Stomach (tissue), 9 donors: ENCODE data around the gene MKLN1. TPM values are rescaled to one million over a fixed set of nuclear protein-coding genes. Genes with fewer than 3 reads are reported as not detected.

Source experiments
- DNase-seq, 2 donors: peaks; one replicate each; pipeline versions ENCODE4 v3.0.0 to v3.0.0-alpha.2; 2013 to 2019
- H3K27ac ChIP-seq, 5 donors: fragments of 200-600 bp in 4 of 5; sonication (generic) in 4 of 5; one replicate each; pipeline ENCODE4 v1.5.1; 2013 to 2019; ENCODE audit warnings: mild to moderate bottlenecking in 1 of 5, moderate library complexity in 1 of 5
- H3K27me3 ChIP-seq, 3 donors: fragments of 200-600 bp; sonication (generic); one replicate each; pipeline ENCODE4 v1.5.1; 2017 to 2019; ENCODE audit warnings: mixed run types in 1 of 3
- H3K36me3 ChIP-seq, 4 donors: fragments of 200-600 bp; sonication (generic); 1 replicate in 3 of 4; 2 replicates in 1 of 4; pipeline ENCODE4 v1.5.1; 2016 to 2019
- H3K4me1 ChIP-seq, 4 donors: fragments of 200-600 bp; sonication (generic); one replicate each; pipeline ENCODE4 v1.5.1; 2016 to 2019
- H3K4me3 ChIP-seq, 4 donors: fragments of 200-600 bp; sonication (generic) in 3 of 4; one replicate each; pipeline ENCODE4 v1.5.1; 2016 to 2019; ENCODE audit warnings: mild to moderate bottlenecking in 1 of 4
- H3K9me3 ChIP-seq, 4 donors: fragments of 200-600 bp; sonication (generic); one replicate each; pipeline ENCODE4 v1.5.1; 2016 to 2019
- CTCF ChIP-seq, 7 experiments: fragments of 450-650 bp in 4 of 7; fragments of 200-600 bp in 3 of 7; sonication (generic) in 3 of 7; IDR thresholded peaks; one replicate each; pipeline ENCODE4 v1.5.1; 2016 to 2019; ENCODE audit warnings: antibody characterized with exemption in 7 of 7, control low read depth in 2 of 7, mild to moderate bottlenecking in 1 of 7
- EP300 ChIP-seq: sonication (generic); formaldehyde crosslinking; IDR thresholded peaks from one replicate; pipeline ENCODE4 v1.6.1; 2017; ENCODE audit warnings: antibody characterized with exemption
- POLR2A ChIP-seq, 4 donors: fragments of 450-650 bp; IDR thresholded peaks; one replicate each; pipeline ENCODE4 v1.6.1; 2016; ENCODE audit warnings: antibody characterized with exemption in 4 of 4, control low read depth in 2 of 4, mild to moderate bottlenecking in 1 of 4, moderate library complexity in 1 of 4
- POLR2AphosphoS5 ChIP-seq, 3 donors: sonication (generic); formaldehyde crosslinking; IDR thresholded peaks; one replicate each; pipeline ENCODE4 v1.6.1; 2016; ENCODE audit warnings: antibody characterized with exemption in 3 of 3
- WGBS, 5 donors: extraction: QIAGEN DNeasy Blood & Tissue Kit in 3 of 5; methylation state at CpG; one replicate each; pipeline versions ENCODE4 v1.1.5 to v1.1.7; 2013 to 2018; 5-methylcytosine and 5-hydroxymethylcytosine counted together
- intact Hi-C: fragments of 100-400 bp; cut with DNase I; formaldehyde crosslinking; loops from one replicate; pipeline ENCODE4 v1.15.1; 2023; ENCODE audit warnings: low total_unique reads
- polyA plus RNA-seq, 3 donors: library from polyadenylated mRNA; stranded (reverse); fragments of 200-250 nt; gene quantifications; one replicate each; pipeline ENCODE4 v1.2.3, GENCODE V29; 2013
- total RNA-seq, 5 donors: library from RNA; depleted of rRNA; stranded (reverse); fragments of >200 nt; gene quantifications; one replicate each; pipeline versions ENCODE4 v1.1.0 to v1.2.3, GENCODE V29; 2014 to 2016
- donor health status: healthy with polysubstance abuse.
- donor health status: Bipolar disorder and iron deficiency.
- donor health status: healthy.

The MKLN1 gene
- total and polyA plus RNA-seq, 8 donors: 9.4 to 147 (median 30.8) TPM

- no peaks in the 10 kb centered on the region for H3K27me3 ChIP-seq
- H3K27ac ChIP-seq: no peak overlapping the region
- no peaks in the 10 kb centered on the region for H3K9me3 ChIP-seq
- intact Hi-C loops: no loop called here
- TF ChIP-seq POLR2A (IDR thresholded peaks at IDR 0.05) (no peak), POLR2AphosphoS5 (IDR thresholded peaks at IDR 0.05) (no peak), CTCF (IDR thresholded peaks at IDR 0.05) (no peak), EP300 (no peak)
- H3K36me3 ChIP-seq: peaks cover 15 to 97% (median 96%) of the 10 kb centered on the region in 4 donors
- no peak overlapping the region for H3K4me3 ChIP-seq
- DNase-seq: no peak
- H3K4me1 ChIP-seq: peaks cover 0 to 6% (median 0%) of the 10 kb centered on the region in 4 donors
- 93 to 97% (median 95%) methylated on average over 5 of the region's 5 CpGs for WGBS, 5 donors
These were observed 140.1 kb downstream of the MKLN1 start for GRCh38 chr7:131467788-131468187.

- H3K36me3 ChIP-seq: peaks cover 15 to 91% (median 82%) of the 10 kb centered on the region in 4 donors
These were observed 143.8 kb downstream of the MKLN1 start for GRCh38 chr7:131471250-131472004.

GRCh38 chr7:131476740-131477139 is 149.1 kb downstream of the MKLN1 start:
- TF ChIP-seq EP300 (no peak), CTCF (IDR thresholded peaks at IDR 0.05) (no peak), POLR2A (IDR thresholded peaks at IDR 0.05) (no peak)
- Histone ChIP-seq H3K27ac (no peak overlapping the region), H3K36me3 (peaks cover 0 to 43% (median 35%) of the 10 kb centered on the region in 4 donors), H3K9me3 (no peaks in the 10 kb centered on the region), H3K4me3 (no peak overlapping the region), H3K4me1 (peaks cover 8 to 37% (median 20%) of the 10 kb centered on the region in 4 donors), H3K27me3 (no peaks in the 10 kb centered on the region)
- intact Hi-C loops: no loop called here
- 56 to 78% (median 66%) methylated on average over 2 of the region's 2 CpGs for WGBS, 5 donors
- DNase-seq: no peak

More at GRCh38 chr7:131471250-131472004, 143.8 kb downstream of the MKLN1 start:
- no peak for TF ChIP-seq POLR2A (IDR thresholded peaks at IDR 0.05)
- TF ChIP-seq CTCF (IDR thresholded peaks at IDR 0.05): no peak
- no peak for TF ChIP-seq POLR2AphosphoS5 (IDR thresholded peaks at IDR 0.05)
- TF ChIP-seq EP300: no peak
- H3K4me1 ChIP-seq: peaks cover 0 to 6% (median 0%) of the 10 kb centered on the region in 4 donors
- DNase-seq: no peak
- H3K27ac ChIP-seq: no peak overlapping the region
- H3K27me3 ChIP-seq: no peaks in the 10 kb centered on the region
- H3K9me3 ChIP-seq: no peaks in the 10 kb centered on the region
- 78 to 95% (median 89%) methylated on average over 4 of the region's 4 CpGs for WGBS, 5 donors
- intact Hi-C loops: no loop called here
- no peak overlapping the region for H3K4me3 ChIP-seq

- WGBS, 5 donors: 28 to 51% (median 45%) methylated on average over 4 of the region's 4 CpGs
- H3K9me3 ChIP-seq: no peaks in the 10 kb centered on the region
- intact Hi-C loops: no loop called here
- peak in 1 of 2 donors; percentile 21 for DNase-seq
- TF ChIP-seq EP300: no peak
- TF ChIP-seq CTCF (IDR thresholded peaks at IDR 0.05): no peak
- no peak for TF ChIP-seq POLR2AphosphoS5 (IDR thresholded peaks at IDR 0.05)
- no peak for TF ChIP-seq POLR2A (IDR thresholded peaks at IDR 0.05)
- H3K27ac ChIP-seq: no peak overlapping the region
- no peaks in the 10 kb centered on the region for H3K27me3 ChIP-seq
- peaks cover 0 to 13% (median 7%) of the 10 kb centered on the region in 4 donors for H3K36me3 ChIP-seq
- H3K4me1 ChIP-seq: peaks cover 8 to 37% (median 24%) of the 10 kb centered on the region in 4 donors
- no peak overlapping the region for H3K4me3 ChIP-seq
These were observed 153.0 kb downstream of the MKLN1 start for GRCh38 chr7:131480384-131481315.
